ENCODE data around the gene HOXD10.

The HOXD10 gene

DNA sequence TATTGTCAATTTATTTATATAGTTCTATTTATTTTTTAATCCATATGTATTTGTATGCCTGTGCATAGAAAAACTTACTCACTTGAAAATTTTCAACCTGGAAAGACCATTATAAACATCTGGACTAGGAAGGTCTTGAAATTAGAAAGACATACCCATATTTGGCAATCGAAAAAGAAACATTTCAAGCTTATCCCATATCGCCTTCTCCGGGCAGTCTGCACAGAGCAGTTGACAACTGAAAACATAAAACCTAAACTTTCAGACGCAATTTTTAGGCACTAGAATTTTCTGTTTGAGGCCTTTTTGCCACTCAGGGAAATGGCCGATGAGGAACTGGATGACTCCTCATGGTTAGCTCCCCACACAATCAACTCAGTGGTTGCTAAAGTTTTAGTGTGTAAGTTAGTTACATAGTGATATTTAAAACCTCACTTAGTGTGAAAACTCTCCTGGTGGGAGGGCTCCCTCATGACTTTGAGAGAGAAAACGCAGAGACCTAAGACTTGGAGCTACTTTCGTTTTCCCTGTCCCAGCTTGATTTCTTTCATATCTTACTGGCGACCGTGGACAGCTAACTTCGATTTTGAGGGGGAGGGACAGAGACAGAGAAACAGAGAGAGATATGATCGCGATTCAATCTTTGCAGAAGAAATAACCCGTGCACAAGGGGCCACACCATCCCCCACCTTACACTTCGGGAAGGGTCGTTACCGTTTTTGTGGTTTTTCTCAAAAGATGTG, 20.2 kb upstream of the HOXD10 start:
- DNase-seq (ENCODE audit: low read depth): no peak

DNA sequence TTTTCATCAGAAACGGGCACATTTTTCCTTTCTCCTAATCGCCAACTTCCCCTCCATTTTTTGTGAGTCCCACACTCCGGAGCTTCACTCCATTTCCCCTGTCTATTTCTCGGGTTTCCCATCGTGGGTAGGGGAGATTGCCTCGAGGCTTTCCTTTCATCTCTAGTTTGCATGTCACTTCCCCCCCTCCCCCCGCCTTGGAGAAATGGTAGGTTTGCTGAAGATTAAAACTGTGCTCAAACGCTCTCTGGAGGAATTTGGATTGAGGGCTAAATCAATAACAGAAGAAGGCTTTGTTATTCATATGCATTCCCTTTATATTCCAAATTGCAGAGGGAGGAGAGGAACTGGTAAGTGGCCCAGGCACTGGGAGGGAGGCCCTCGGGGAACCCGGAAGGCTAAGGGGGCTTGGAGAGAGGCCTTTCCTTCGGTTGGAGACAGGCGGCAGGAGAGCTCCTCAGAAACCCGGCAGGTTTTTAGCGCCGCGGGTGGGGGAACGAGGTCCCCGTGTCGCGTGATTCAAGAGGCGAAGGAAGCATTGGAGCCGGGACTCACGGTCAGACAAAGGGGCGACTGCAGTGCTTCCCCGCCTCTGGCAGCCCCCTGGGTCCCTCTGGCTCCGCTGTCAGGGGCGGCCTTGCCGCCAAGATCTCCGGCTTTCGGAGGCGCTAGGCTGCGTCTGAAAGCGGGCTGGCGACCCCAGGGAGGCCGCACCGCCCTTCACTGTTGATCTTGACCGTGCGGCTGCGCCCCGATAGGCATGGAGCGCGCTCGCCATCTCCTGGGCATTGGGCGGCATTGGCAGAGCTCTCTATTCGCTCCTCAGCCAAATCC, 19.4 kb upstream of the HOXD10 start:
- DNase-seq (ENCODE audit: low read depth): peak; percentile 48

DNA sequence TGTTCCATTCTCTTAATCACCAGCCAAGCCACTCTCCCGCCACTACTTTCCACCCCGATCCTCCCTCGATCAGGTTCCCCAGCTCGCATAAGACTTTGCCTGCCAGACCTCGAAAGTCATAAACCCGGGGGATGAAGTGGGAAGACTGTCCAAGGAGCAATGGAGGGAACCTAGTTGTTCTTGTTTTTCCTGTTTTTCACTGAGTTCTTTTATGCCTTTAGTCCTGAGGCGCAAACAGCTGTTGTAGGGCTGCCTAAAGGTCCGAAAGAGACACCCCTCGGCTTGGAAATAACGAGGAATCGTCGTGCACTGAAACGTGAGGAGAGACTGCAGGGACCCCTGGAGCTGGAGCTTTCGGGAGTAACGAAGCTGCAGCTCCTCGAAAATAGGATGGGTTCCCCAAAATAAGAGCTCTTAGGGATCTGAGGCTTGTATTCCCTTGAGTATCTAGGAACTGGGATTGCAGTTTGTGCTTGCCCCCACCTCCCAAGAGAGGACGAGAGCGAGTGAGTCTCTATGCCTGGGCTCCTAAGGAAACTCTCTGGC, 18.7 kb upstream of the HOXD10 start:
- no peak for DNase-seq (ENCODE audit: low read depth)

DNA sequence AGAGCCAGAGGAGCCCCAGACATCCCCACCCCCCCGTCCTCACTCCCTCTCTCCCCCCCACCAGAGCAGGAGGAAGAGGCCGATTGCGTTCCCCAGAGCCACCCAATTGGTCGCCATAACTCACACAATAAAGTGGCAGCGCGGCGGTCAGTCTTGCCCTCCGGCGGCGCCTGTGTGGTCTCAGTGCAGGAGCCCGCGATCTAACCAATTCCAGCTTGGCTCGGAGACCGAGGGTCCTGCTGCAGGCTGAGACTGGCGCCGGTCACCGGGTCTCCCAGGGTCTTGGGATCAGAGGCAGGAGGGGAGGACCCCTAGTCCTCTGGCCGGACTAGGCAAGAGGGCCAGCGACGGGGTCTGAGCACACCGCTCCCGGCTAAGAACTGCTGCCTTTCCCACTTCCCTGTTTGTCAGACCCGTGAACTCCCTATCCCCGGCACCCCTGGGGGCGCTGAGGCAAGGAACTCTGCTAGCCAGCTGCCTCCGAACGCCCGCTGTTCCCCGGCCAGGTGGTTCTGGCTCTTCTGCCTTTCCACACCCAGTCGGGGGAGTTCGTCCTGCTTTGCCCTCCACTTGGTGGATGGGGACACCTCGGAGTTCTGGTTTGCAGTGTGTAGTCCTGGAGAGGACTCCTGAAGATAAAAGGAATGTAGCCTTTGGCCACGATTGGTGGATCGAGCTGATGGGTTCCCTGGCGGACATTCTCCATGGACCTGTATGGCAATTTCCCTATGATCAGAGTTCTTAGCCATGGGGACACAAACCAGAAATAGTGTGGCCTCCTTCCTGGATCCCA, 18.0 kb upstream of the HOXD10 start:
- DNase-seq (ENCODE audit: low read depth): no peak

DNA sequence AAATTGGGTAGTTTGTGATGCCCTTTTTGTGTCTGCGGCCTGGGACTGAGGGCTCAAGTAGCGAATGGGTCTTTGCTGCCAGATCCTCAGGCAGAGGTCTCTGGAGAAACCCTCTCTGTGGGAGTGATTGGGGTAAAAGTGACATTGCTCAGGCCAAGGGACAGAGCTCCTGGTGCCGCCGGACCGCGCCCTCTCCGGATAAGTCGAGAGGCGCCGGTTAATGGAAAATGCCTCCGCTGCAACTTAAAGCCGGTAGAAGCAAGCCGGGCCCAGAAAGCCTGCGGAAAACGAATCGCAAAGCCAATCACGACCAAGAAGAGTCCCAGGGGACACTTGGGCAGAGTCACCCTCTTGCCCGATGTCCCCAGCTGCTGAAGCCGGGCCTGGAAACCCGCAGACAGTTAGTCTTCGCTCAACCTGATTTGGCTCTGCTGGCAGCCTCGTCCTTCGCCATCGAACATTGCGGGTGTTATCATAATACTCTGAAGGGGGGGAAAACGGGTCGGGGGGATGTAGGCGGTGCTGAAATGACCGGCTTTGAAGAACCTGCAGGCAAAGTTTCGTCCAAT, 17.3 kb upstream of the HOXD10 start:
- DNase-seq (ENCODE audit: low read depth): no peak

- DNase-seq (ENCODE audit: low read depth): no peak
Observed at GRCh38 chr2:176099728-176100546, 16.6 kb upstream of the HOXD10 start, which contains the start of gene HOXD12. HOXD12 (plus strand) TSS chr2:176099795; CDS start chr2:176099802, 7 bp downstream.

GRCh38 chr2:176100547-176101140, 15.9 kb upstream of the HOXD10 start:
- no peak for DNase-seq (ENCODE audit: low read depth)

- DNase-seq (ENCODE audit: low read depth): no peak
Observed at GRCh38 chr2:176101216-176101830, 15.3 kb upstream of the HOXD10 start.

- DNase-seq (ENCODE audit: low read depth): no peak
Observed at GRCh38 chr2:176101842-176102241, 14.7 kb upstream of the HOXD10 start.

GRCh38 chr2:176102309-176102866, 14.2 kb upstream of the HOXD10 start:
- no peak for DNase-seq (ENCODE audit: low read depth)

- DNase-seq (ENCODE audit: low read depth): no peak
Observed at GRCh38 chr2:176103194-176103593, 13.4 kb upstream of the HOXD10 start.

DNA sequence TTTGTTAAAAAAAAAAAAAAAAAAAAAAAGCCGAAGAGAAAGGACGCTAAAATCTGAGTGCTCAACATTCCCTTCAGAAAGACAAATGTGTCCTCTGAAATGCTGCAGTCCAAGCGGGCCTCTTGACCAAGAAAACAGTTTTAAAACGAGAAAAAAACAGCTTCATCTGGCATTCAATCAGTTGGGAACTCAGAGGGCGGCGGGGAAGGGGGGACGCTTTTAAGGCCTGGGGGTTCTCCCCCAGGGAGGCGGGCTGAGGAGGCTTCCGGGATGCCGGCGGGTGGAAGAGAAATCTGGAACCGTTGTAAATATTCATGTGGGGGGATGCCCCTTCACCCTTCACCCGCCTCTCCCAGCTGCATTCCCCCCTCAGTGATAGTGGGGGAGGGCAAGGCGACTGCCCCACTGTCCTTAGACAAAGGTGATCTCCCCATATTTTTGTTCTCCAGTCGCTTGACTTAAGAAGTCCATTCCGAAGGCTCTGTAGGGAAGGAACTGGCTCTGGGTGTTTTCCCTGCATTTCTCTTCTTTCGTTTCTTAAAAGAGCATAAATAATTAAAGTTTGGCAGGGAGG, 12.7 kb upstream of the HOXD10 start:
- DNase-seq (ENCODE audit: low read depth): no peak

DNA sequence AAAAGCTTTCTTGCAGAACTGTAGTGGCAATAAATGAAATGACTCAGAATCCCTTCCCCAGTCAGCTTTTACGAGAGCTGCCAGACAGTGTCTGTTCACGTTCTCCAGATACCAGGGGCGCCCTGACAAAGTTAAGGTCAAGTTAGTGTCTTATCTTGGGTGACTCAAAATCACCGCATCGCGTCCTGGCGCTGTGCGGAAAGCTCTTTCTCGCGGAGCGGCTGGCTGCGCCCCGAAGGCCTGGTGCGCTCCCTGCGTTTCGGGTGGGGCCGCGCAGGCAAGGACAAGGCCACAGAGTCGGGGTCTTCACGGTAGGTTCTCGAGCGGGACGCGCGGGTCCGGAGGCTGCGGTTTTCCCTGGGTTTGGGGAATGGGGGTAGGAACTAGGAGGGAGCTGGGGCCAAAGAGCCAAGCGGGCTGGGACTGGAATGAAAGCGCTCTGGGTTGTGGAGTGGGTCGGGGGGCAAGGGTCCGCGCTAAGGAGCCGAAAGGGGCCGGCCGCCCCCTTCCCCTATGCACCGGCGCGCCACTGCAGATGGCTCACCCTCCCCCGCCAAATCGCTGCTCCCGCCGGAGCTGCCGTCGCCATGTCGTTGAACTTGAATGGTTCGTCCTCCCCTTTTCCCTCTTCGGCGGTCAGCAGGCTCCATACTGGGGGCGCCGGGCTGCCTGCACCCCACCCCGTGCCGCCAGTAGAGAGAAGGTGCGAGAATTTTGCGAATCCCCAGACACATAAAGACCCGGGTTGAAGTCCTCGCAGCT, 12.1 kb upstream of the HOXD10 start:
- DNase-seq (ENCODE audit: low read depth): no peak

GRCh38 chr2:176105078-176105729, 11.4 kb upstream of the HOXD10 start:
- DNase-seq (ENCODE audit: low read depth): no peak

DNA sequence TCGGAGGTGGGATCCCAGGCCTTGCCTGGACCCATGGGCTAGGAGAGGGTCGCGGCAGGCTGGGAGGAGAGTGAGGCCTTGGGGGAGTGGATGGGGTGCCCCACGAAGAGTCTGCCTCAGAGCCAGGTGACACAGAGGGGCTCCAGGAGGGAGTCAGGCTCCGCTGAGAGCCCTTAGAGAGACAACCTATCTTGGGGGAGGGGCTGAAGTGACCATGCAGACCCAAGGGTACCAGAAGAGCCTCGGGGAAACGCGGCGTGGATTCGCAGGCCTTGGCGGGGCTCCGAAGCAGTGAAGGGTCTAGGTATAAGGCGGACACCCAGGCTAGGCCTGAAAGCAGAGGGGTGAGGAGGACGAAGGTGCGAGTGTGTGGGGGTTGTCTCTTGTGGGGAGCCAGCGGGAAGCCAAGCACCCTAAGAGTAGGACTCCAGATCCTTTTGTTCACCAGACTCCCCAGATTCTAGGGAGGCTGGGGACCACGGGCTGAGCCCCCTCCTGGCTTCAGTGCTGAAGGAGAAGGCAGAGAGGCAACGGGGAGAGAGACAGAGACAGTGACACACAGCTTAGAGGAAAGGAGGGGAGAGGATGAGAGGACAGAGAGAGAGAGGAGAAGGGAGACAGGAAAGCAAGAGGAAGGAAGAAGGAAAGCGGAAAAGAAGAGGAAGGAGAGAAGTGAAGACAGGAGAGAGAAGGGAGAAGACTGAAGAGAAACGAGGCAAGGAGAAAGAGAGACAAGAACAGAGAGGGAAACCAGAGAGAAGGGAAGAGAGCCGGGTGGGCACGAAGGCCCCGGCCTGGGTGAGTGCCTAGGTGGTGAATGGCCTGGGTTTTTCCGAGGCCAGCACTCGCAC, 10.6 kb upstream of the HOXD10 start:
- no peak for DNase-seq (ENCODE audit: low read depth)

GRCh38 chr2:176106581-176107539, 9.7 kb upstream of the HOXD10 start, which contains the start of gene HOXD11:
HOXD11 (plus strand) TSS chr2:176107280; CDS start chr2:176107356, 76 bp downstream.
- DNase-seq (ENCODE audit: low read depth): no peak
